ENCODE results near the gene KIF4A.

DNA sequence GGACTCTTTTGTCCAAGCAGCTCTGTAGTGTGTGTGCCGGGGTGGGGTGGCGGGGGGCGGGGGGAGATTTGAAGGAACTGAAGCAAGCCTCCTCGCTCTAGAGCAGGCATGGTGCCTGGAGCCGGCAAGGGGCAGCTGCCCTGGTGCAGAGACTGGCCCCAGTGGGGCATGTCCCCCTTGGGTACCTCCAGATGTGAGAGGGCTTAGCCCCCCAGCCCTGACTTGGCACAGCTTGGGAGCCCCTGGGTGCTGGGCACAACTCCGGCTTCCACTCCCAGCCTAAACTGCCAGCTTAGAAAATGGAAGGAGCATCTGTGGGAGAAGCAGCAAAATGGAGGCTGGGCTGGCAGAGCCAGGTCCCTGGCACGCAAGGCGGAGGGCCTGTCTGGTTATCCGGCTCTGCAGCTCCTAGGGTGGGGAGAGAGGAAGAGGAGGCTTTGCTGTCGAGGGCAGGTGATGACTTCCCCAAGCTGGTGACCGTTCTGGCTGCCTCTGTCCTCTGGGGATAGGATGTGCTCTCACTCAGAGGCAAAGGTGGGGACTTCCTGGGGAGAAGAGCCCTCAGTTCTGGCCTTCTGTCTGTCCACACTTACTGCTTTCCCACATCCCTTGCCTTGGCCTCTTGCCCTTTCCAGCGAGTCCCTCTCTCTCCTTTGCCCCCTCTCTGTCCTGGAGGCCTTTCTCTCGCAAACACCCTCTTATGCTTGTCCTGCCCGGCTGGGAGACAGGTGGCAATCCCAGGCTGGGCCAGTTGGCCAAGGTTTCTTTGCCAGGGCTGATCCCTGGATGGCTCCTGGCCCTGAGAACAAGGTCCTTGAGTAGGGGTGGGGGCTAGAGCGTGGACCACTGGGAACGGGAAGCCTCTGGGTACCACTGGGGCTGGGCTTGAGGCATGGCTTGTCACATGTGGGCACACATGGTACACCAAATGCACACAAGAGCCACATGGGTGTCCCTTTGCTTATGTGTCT, 156.8 kb downstream of the KIF4A start:
- TF ChIP-seq CTCF (IDR thresholded peaks at IDR 0.05) = no peak
- TF ChIP-seq POLR2AphosphoS5 (IDR thresholded peaks at IDR 0.05; ENCODE audit: insufficient read depth in 1 of 2, low read depth in 1 of 2) = no peak
- no peak for TF ChIP-seq POLR2A (IDR thresholded peaks at IDR 0.05)

Data from vagina (tissue), 2 donors.